HFFc6 (cell line): ENCODE results near the gene ZNF780B. TPM values are rescaled to one million over a fixed set of nuclear protein-coding genes. Genes with fewer than 3 reads are reported as not detected.

Source experiments
- DNase-seq: peaks from one replicate; pipeline ENCODE4 v3.0.0-alpha.2; 2018
- H3K27ac Mint-ChIP-seq: 2 replicates; pipeline ENCODE4 v1.8.0; 2020; ENCODE audit warnings: mild to moderate bottlenecking, mixed read lengths
- H3K27me3 Mint-ChIP-seq: 2 replicates; pipeline ENCODE4 v1.8.0; 2021; ENCODE audit warnings: mild to moderate bottlenecking, moderate library complexity, mixed read lengths; ENCODE audit not compliant: insufficient read depth
- H3K36me3 Mint-ChIP-seq: 2 replicates; pipeline ENCODE4 v1.8.0; 2021; ENCODE audit warnings: low read depth, mixed read lengths
- H3K4me1 Mint-ChIP-seq: 2 replicates; pipeline ENCODE4 v1.8.0; 2020; ENCODE audit warnings: low read depth, mixed read lengths
- H3K4me3 Mint-ChIP-seq: 2 replicates; pipeline ENCODE4 v1.8.0; 2020; ENCODE audit warnings: mild to moderate bottlenecking, moderate library complexity, mixed read lengths
- H3K9me3 Mint-ChIP-seq: 2 replicates; pipeline ENCODE4 v1.8.0; 2020; ENCODE audit warnings: mild to moderate bottlenecking, mixed read lengths
- total RNA-seq, 6 experiments: library from RNA; stranded (reverse); fragmentation: NEBNext Ultra II Directional; extraction: Animal tissue kit (Norgen Biotek cat#: 25700); gene quantifications; 2 replicates in 1 of 6; 3 replicates in 5 of 6; pipeline ENCODE4 v1.2.3, GENCODE V29; 2021
- TF ChIP-seq, protein P1 (sequence below): fragments of 200-600 bp; sonication (generic); IDR thresholded peaks from 2 replicates; pipeline ENCODE4 v1.5.0; 2021; ENCODE audit warnings: antibody characterized with exemption, mild to moderate bottlenecking

Gene ZNF780B
- total RNA-seq, 6 experiments from 2014 or later, result 7.3 to 9.9 (median 8.8) TPM

DNA sequence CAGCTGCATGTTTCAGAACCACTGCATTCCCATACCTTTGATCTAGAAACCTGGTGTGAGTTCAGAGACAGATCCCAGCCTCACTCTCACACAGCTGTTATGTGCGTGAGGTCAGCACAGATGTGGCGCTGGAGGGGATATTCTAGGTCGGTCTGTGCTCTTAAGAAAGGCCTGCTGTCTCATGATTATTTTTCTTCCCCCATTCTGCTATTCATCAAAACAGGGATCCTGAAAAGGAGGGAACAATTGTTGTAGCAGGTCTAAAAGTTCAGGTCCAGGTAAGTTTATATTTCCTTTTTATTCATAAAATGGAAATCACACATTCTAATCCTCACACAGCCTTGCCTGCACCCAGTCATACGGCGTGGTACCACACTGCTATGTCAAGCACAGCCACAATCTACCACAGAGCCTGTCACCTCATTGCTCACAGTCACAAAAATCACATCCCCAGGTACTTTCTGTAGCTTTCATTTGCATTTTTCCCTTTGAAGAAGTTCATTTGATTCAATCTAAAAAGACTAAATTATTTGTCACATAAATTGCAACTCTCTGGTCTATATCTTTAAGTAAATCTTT lies 58.3 kb downstream of the ZNF780B start:
- peaks cover 32% of the 10 kb centered on the region for H3K4me1 Mint-ChIP-seq
- peaks cover 23% of the 10 kb centered on the region for H3K36me3 Mint-ChIP-seq
- no peaks in the 10 kb centered on the region for H3K27me3 Mint-ChIP-seq
- no peak for DNase-seq
- TF ChIP-seq, protein P1, sequence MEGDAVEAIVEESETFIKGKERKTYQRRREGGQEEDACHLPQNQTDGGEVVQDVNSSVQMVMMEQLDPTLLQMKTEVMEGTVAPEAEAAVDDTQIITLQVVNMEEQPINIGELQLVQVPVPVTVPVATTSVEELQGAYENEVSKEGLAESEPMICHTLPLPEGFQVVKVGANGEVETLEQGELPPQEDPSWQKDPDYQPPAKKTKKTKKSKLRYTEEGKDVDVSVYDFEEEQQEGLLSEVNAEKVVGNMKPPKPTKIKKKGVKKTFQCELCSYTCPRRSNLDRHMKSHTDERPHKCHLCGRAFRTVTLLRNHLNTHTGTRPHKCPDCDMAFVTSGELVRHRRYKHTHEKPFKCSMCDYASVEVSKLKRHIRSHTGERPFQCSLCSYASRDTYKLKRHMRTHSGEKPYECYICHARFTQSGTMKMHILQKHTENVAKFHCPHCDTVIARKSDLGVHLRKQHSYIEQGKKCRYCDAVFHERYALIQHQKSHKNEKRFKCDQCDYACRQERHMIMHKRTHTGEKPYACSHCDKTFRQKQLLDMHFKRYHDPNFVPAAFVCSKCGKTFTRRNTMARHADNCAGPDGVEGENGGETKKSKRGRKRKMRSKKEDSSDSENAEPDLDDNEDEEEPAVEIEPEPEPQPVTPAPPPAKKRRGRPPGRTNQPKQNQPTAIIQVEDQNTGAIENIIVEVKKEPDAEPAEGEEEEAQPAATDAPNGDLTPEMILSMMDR, result no peak
- peak overlapping the region; percentile 97 for H3K27ac Mint-ChIP-seq
- H3K9me3 Mint-ChIP-seq, result peaks cover 8% of the 10 kb centered on the region
- H3K4me3 Mint-ChIP-seq, result peak overlapping the region; percentile 95

DNA sequence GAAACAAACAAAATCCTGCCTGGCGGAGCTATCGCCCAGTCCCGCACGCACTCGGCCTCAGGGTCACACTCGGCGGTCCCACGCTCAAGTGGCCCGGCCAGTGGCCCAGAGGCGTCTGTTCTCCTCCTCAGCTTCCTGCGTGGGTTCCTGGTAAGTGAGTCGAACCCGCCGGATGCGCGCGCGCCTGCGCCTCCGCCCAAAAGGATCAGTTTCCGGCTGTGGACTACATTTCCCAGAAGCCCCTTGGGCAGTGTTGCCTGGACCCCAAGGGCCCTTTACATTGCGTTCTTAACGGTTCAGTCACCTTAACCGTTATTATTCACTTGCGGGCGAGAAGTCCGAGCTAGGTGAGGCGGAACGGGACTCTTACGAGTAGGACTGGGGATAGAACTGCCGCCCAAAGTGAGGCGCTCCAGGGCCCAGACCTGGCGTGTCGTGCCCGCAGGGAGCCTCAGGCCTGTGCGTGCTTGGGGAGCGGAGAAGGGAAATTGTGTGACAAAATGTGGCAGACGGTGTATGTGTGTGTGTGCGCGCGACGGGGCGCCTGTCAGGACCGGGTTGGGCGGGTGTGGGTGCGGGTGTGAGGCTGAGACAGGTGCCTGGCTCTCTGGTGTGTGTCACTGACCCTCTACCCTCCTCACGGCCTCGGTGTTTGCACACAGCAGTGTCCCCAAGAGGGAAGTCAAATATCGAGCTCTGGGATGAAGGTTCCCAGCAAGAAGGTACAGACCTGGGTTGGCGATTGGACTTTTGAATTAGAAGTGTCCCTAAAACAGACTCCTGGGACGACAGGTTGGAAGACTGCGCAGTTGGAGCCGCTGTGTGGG lies 59.0 kb downstream of the ZNF780B start, which contains the start of gene ZNF546:
Gene ZNF546 (plus strand): TSS at position 250 of the 827 bp plus-strand sequence. CDS start 1,267 bp downstream, outside the sequence.
- Mint-ChIP-seq H3K27ac (peak within 1 kb of the TSS; percentile 97), H3K4me1 (peaks cover 32% of the 10 kb centered on the region), H3K27me3 (no peaks in the 10 kb centered on the region), H3K36me3 (peaks cover 28% of the 10 kb centered on the region), H3K4me3 (peak within 1 kb of the TSS; percentile 95), H3K9me3 (peaks cover 8% of the 10 kb centered on the region)
- TF ChIP-seq, protein P1, result no peak
- peak; percentile 89 for DNase-seq

DNA sequence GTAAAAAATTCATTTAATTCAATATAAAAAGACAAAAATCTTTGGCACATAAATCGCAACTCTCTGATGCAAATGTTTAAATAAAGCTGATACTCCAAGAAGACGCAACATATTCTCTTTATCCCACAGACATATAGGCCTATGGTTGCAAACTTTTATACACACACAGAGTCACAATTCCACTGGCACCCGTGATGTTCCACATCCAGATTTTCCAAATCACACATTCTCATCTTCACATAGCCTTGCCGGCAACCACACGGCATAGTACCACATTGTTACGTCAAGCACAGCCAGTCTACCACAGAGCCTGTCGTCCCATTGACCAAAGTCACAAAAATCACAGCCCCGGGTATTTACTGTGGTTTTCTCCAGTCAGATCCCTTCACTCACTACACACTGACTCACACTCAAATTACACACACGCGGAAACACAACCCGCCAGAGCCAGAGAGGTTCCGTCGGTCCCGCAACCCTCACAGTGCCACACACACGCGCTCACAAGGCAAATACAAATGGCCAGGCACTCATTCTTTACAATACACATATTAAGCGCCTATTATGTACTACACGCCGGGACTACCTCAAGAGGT lies 59.7 kb downstream of the ZNF780B start:
- Mint-ChIP-seq H3K27ac (peak overlapping the region; percentile 97), H3K36me3 (peaks cover 29% of the 10 kb centered on the region), H3K9me3 (peaks cover 8% of the 10 kb centered on the region), H3K4me1 (peaks cover 32% of the 10 kb centered on the region), H3K4me3 (peak overlapping the region; percentile 95), H3K27me3 (no peaks in the 10 kb centered on the region)
- peak; percentile 81 for DNase-seq
- TF ChIP-seq, protein P1, result no peak

DNA sequence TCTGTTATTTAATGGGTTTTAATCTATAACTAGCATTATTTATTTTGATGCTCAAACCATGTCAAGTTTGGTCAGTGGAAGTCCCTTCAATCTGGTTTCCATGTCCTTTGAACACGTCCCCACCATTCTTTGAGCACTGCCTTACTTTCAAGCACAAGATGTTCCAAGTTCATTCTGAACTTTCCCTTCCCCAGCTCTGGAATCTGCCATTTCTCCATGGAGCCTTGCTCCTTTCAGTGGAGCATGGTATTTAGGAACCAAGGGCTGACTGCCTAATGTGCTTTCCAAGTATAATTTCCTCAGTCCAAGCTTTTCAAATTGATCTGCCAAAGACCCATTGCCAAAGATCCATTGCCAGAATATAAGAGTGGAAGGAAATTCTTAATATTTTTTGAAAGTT lies 60.2 kb downstream of the ZNF780B start:
- TF ChIP-seq, protein P1, result no peak
- peak overlapping the region; percentile 95 for H3K4me3 Mint-ChIP-seq
- H3K36me3 Mint-ChIP-seq, result peaks cover 29% of the 10 kb centered on the region
- no peaks in the 10 kb centered on the region for H3K27me3 Mint-ChIP-seq
- H3K4me1 Mint-ChIP-seq, result peaks cover 32% of the 10 kb centered on the region
- no peak for DNase-seq
- peak overlapping the region; percentile 47 for H3K27ac Mint-ChIP-seq
- peaks cover 8% of the 10 kb centered on the region for H3K9me3 Mint-ChIP-seq

DNA sequence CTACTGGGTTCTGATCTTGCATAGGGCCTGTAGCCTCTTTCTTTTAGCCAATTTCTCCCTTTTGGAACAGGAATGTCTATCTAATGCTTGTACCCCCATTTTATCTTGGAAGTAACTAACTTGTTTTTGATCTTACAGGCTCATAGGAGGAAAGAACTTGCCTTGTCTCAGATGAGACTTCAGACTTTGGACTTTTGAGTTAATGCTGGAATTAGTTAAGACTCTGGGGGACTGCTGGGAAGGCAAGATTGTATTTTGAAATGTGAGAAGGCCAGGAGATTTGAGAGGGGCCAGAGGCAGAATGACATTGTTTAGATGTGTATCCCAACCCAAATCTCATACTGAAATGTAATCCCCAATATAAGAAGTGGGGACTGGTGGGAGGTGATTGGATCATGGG lies 61.7 kb downstream of the ZNF780B start:
- Mint-ChIP-seq H3K36me3 (peaks cover 29% of the 10 kb centered on the region), H3K4me1 (peaks cover 32% of the 10 kb centered on the region), H3K9me3 (peaks cover 8% of the 10 kb centered on the region), H3K4me3 (no peak overlapping the region), H3K27me3 (no peaks in the 10 kb centered on the region; the same call in 1 of the 2 replicates), H3K27ac (no peak overlapping the region)
- TF ChIP-seq, protein P1, result no peak
- DNase-seq, result no peak
